ENCODE results near the gene DDX23. TPM values are rescaled to one million over a fixed set of nuclear protein-coding genes. Genes with fewer than 3 reads are reported as not detected.

DDX23 gene
- total and polyA plus RNA-seq, 3 experiments from 2014 or later = 51.0 to 148 (median 147) TPM

- peak in 3 of 5 donors; percentile 12 to 33 (median 16) for DNase-seq
- Histone ChIP-seq H3K27ac (ENCODE audit: low read depth, low read length) (peak overlapping the region; percentile 67), H3K27me3 (ENCODE audit: insufficient read depth, low read length, poor library complexity, severe bottlenecking) (no peaks in the 10 kb centered on the region), H3K4me1 (ENCODE audit: insufficient read depth, low read length) (peaks cover 26% of the 10 kb centered on the region), H3K4me3 (ENCODE audit: low read length) (peak overlapping the region; percentile 84), H3K36me3 (ENCODE audit: insufficient read depth, low read length) (no peaks in the 10 kb centered on the region), H3K9me3 (ENCODE audit: low read length) (no peaks in the 10 kb centered on the region)
- Mint-ChIP-seq H3K9me3 (no peaks in the 10 kb centered on the region), H3K27me3 (peaks cover 0 to 5% of the 10 kb centered on the region in 2 donors), H3K4me1 (peaks cover 30 to 46% (median 39%) of the 10 kb centered on the region in 3 donors), H3K27ac (peak overlapping the region; percentile 8 to 96 (median 85)), H3K36me3 (peaks cover 0 to 2% (median 0%) of the 10 kb centered on the region in 3 donors), H3K4me3 (peak overlapping the region; percentile 89 to 98 (median 94))
- POLR2A ChIA-PET = interaction anchor here (0.6 to 1.1 kb wide), 3 partner anchors 36 to 50 kb away, joined by 3 to 5 read pairs (median 4); partner anchors contain the start of gene DDX23
- CTCF ChIA-PET = interaction anchor here (0.6 to 3.3 kb wide), 27 partner anchors 8 to 1220 kb away, joined by 3 to 33 read pairs (median 4); partner anchors contain the start of genes DDX23, KANSL2, RND1 and WNT1
Measured at GRCh38 chr12:48815126-48816110, 36.5 kb downstream of the DDX23 start.

GRCh38 chr12:48814262-48815125 lies 37.5 kb downstream of the DDX23 start:
- no peaks in the 10 kb centered on the region for H3K27me3 ChIP-seq (ENCODE audit: insufficient read depth, low read length, poor library complexity, severe bottlenecking)
- H3K27ac ChIP-seq (ENCODE audit: low read depth, low read length) = peak overlapping the region; percentile 67
- no peaks in the 10 kb centered on the region for H3K9me3 ChIP-seq (ENCODE audit: low read length)
- H3K36me3 Mint-ChIP-seq = peaks cover 0 to 2% (median 0%) of the 10 kb centered on the region in 3 donors
- peaks cover 0 to 5% of the 10 kb centered on the region in 2 donors for H3K27me3 Mint-ChIP-seq
- no peaks in the 10 kb centered on the region for H3K9me3 Mint-ChIP-seq
- ChIA-PET POLR2A (interaction anchor here (0.6 to 1.1 kb wide), 4 partner anchors 37 to 50 kb away, joined by 3 to 9 read pairs (median 4); partner anchors contain the start of gene DDX23), CTCF (interaction anchor here (0.6 to 3.3 kb wide), 24 partner anchors 9 to 1219 kb away, joined by 3 to 33 read pairs (median 4); partner anchors contain the start of genes DDX23, KANSL2 and RND1)
- peak overlapping the region; percentile 89 to 98 (median 94) for H3K4me3 Mint-ChIP-seq
- DNase-seq = peak; percentile 60 to 81 (median 69)
- H3K4me1 ChIP-seq (ENCODE audit: insufficient read depth, low read length) = peaks cover 26% of the 10 kb centered on the region
- H3K4me1 Mint-ChIP-seq = peaks cover 29 to 46% (median 39%) of the 10 kb centered on the region in 3 donors
- peak overlapping the region; percentile 30 to 96 (median 66) for H3K27ac Mint-ChIP-seq
- H3K4me3 ChIP-seq (ENCODE audit: low read length) = peak overlapping the region; percentile 84
- no peaks in the 10 kb centered on the region for H3K36me3 ChIP-seq (ENCODE audit: insufficient read depth, low read length)

- ChIA-PET CTCF (interaction anchor here (0.6 to 3.3 kb wide), 15 partner anchors 9 to 104 kb away, joined by 3 to 33 read pairs (median 6); partner anchors contain the start of genes DDX23 and RND1), POLR2A (interaction anchor here (0.7 kb wide), 1 partner anchor 1069 kb away, joined by 3 read pairs; no protein-coding TSS in a partner anchor)
- Mint-ChIP-seq H3K9me3 (no peaks in the 10 kb centered on the region), H3K27ac (peak overlapping the region; percentile 30 to 89 (median 68)), H3K36me3 (peaks cover 0 to 2% (median 0%) of the 10 kb centered on the region in 3 donors), H3K4me1 (peaks cover 25 to 39% (median 33%) of the 10 kb centered on the region in 3 donors), H3K27me3 (peaks cover 0 to 5% of the 10 kb centered on the region in 2 donors), H3K4me3 (peak overlapping the region; percentile 89 to 98 (median 94))
- Histone ChIP-seq H3K36me3 (ENCODE audit: insufficient read depth, low read length) (no peaks in the 10 kb centered on the region), H3K9me3 (ENCODE audit: low read length) (no peaks in the 10 kb centered on the region), H3K27me3 (ENCODE audit: insufficient read depth, low read length, poor library complexity, severe bottlenecking) (no peaks in the 10 kb centered on the region), H3K4me1 (ENCODE audit: insufficient read depth, low read length) (peaks cover 22% of the 10 kb centered on the region), H3K4me3 (ENCODE audit: low read length) (peak overlapping the region; percentile 84), H3K27ac (ENCODE audit: low read depth, low read length) (peak overlapping the region; percentile 48)
- no peak for DNase-seq
Measured at GRCh38 chr12:48813465-48814261, 38.3 kb downstream of the DDX23 start.

- Histone ChIP-seq H3K27ac (ENCODE audit: low read depth, low read length) (no peak overlapping the region), H3K9me3 (ENCODE audit: low read length) (no peaks in the 10 kb centered on the region), H3K27me3 (ENCODE audit: insufficient read depth, low read length, poor library complexity, severe bottlenecking) (no peaks in the 10 kb centered on the region), H3K36me3 (ENCODE audit: insufficient read depth, low read length) (no peaks in the 10 kb centered on the region), H3K4me1 (ENCODE audit: insufficient read depth, low read length) (peaks cover 16% of the 10 kb centered on the region), H3K4me3 (ENCODE audit: low read length) (no peak overlapping the region)
- POLR2A ChIA-PET = no interaction called here
- Mint-ChIP-seq H3K36me3 (peaks cover 0 to 2% (median 0%) of the 10 kb centered on the region in 3 donors), H3K9me3 (no peaks in the 10 kb centered on the region), H3K27me3 (peaks cover 0 to 5% of the 10 kb centered on the region in 2 donors), H3K4me1 (peaks cover 23 to 29% (median 28%) of the 10 kb centered on the region in 3 donors), H3K4me3 (peak overlapping the region in 6 of 7 donors; percentile 24 to 86 (median 58)), H3K27ac (peak overlapping the region in 4 of 8 donors; percentile 5 to 73 (median 35))
- DNase-seq = no peak
- CTCF ChIA-PET = interaction anchor here (0.9 to 1.1 kb wide), 2 partner anchors 17 to 59 kb away, joined by 3 read pairs; no protein-coding TSS in a partner anchor
Measured at GRCh38 chr12:48812389-48812788, 39.6 kb downstream of the DDX23 start.

- CTCF ChIA-PET = interaction anchor here (0.8 to 1.1 kb wide), 2 partner anchors 41 to 176 kb away, joined by 3 read pairs; no protein-coding TSS in a partner anchor
- Histone ChIP-seq H3K27ac (ENCODE audit: low read depth, low read length) (no peak overlapping the region), H3K4me1 (ENCODE audit: insufficient read depth, low read length) (peaks cover 14% of the 10 kb centered on the region), H3K9me3 (ENCODE audit: low read length) (no peaks in the 10 kb centered on the region), H3K27me3 (ENCODE audit: insufficient read depth, low read length, poor library complexity, severe bottlenecking) (no peaks in the 10 kb centered on the region), H3K4me3 (ENCODE audit: low read length) (no peak overlapping the region), H3K36me3 (ENCODE audit: insufficient read depth, low read length) (no peaks in the 10 kb centered on the region)
- no peak for DNase-seq
- peaks cover 18 to 23% (median 20%) of the 10 kb centered on the region in 3 donors for H3K4me1 Mint-ChIP-seq
- peaks cover 0 to 2% of the 10 kb centered on the region in 2 donors for H3K27me3 Mint-ChIP-seq
- POLR2A ChIA-PET = no interaction called here
- H3K9me3 Mint-ChIP-seq = no peaks in the 10 kb centered on the region
- peak overlapping the region in 3 of 7 donors; percentile 9 to 84 (median 22) for H3K4me3 Mint-ChIP-seq
- H3K27ac Mint-ChIP-seq = peak overlapping the region in 5 of 8 donors; percentile 19 to 76 (median 51)
- peaks cover 0 to 2% (median 0%) of the 10 kb centered on the region in 3 donors for H3K36me3 Mint-ChIP-seq
Measured at GRCh38 chr12:48811437-48812090, 40.4 kb downstream of the DDX23 start.

- H3K4me3 ChIP-seq (ENCODE audit: low read length) = no peak overlapping the region
- H3K36me3 ChIP-seq (ENCODE audit: insufficient read depth, low read length) = no peaks in the 10 kb centered on the region
- no peaks in the 10 kb centered on the region for H3K9me3 ChIP-seq (ENCODE audit: low read length)
- peaks cover 0 to 2% (median 0%) of the 10 kb centered on the region in 3 donors for H3K36me3 Mint-ChIP-seq
- no peak overlapping the region for H3K27ac ChIP-seq (ENCODE audit: low read depth, low read length)
- H3K4me1 Mint-ChIP-seq = peaks cover 12 to 17% (median 14%) of the 10 kb centered on the region in 3 donors
- H3K27me3 ChIP-seq (ENCODE audit: insufficient read depth, low read length, poor library complexity, severe bottlenecking) = no peaks in the 10 kb centered on the region
- no peaks in the 10 kb centered on the region for H3K9me3 Mint-ChIP-seq
- peak overlapping the region in 1 of 7 donors; percentile 31 for H3K4me3 Mint-ChIP-seq
- ChIA-PET CTCF (interaction anchor here (0.8 to 1.1 kb wide), 3 partner anchors 9 to 177 kb away, joined by 3 read pairs; no protein-coding TSS in a partner anchor), POLR2A (no interaction called here)
- H3K4me1 ChIP-seq (ENCODE audit: insufficient read depth, low read length) = peaks cover 12% of the 10 kb centered on the region
- no peak for DNase-seq
- H3K27ac Mint-ChIP-seq = peak overlapping the region in 3 of 8 donors; percentile 19 to 70 (median 28)
- H3K27me3 Mint-ChIP-seq = no peaks in the 10 kb centered on the region
Measured at GRCh38 chr12:48810903-48811431, 41.0 kb downstream of the DDX23 start.

Measured in CD8-positive, alpha-beta memory T cell (primary cell).